ENCODE data around the gene ECE1.
"Not testable (repeated sequence)": the region's sequence is repeated elsewhere in the genome, so short reads cannot be mapped to it uniquely, and the experiment has no call there.

The ECE1 gene

DNA sequence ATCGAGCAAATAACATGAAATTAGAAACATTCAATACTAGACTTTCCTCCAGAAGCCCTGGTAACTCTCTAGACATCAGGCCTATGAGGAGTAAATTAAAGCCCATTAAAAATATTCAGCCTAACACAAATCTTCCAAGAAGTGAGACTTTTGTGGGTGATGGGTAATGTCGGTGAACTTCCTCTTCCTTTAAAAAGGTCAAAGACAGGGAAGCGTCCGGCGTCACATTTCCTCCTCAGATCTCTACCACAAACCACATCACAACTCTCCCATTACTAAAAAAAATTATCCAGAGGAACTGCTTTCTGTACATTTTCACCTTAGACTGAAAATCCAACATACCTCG lies 115.0 kb downstream of the ECE1 start:
- no peak for DNase-seq

DNA sequence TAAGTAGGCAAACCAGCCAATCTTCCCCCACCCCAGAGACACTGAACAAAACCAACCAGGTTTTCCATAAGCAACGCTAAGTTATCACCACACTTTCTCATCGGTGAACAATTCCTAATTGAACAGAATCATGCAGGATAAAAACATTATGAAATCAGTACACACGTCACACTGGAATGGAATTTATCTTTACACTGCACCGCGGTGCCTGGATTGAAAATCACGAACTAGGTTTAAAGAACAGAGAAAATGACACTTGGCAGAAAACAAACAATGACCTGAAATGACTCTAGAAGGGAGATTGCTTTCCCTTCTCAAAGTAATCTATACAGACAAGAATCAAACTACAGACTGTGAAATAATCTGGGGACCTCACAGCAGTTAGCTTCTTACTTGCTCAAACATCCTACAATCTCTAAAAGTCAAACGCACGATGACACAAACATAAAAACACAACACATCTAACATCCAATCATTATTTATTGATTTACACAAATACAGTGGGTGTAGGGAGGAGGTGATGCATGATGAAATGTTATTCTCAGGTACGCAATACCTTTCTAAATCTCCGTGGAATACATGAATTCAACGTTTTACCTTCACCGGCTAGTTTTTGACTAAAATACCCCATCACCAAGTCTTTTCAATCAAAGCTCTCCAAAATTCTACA lies 115.5 kb downstream of the ECE1 start:
- DNase-seq, result no peak

DNA sequence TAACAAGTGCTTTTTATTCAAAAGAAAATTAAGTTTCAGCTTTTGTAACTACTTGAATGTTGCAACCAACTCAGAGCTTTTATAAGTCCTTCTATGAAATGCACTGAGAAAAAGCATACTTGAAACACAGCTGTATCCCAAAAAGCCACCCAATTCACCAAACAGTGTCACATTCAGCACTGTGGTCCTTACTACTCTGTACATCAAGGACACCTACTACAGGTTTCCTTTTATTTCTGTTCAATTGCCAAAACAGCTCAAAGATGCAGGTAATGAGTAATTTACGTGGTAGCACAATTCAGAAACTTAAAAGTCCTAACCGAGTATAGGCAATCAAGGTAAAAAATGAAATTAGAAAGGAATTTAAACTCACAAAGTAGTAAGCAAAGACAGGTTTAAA lies 116.0 kb downstream of the ECE1 start:
- no peak for DNase-seq

DNA sequence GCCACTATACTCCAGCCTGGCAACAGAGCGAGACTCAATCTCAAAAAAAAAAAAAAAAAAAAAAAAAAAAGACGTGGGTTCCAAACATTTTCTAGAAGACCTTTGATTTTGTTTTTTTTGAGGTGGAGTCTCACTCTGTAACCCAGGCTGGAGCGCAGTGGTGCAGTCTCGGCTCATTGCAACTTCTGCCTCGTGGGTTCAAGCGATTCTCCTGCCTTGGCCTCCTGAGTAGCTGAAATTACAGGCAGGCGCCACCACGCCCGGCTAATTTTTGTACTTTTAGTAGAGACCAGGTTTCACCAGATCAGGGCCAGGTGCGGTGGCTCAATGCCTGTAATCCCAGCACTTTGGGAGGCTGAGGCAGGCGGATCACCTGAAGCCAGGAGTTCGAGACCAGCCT lies 117.2 kb downstream of the ECE1 start:
- DNase-seq, result not testable (repeated sequence)

DNA sequence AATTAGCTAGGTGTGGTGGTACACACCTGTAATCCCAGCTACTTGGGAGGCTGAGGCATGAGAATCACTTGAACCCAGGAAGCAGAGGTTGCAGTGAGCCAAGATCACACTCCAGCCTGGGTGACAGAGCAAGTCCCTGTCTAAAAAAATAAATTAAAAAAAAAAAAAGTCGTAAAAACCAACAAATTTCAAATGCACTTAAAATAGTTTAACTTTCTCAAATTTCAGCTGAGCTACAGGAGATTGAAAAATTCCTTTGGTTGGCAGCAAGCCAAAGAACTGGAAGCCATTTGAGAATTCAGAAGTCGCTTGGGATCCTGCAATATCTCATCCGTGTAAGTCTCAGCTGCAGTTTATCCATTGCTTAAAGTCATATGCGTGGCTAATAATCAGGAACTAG lies 119.4 kb downstream of the ECE1 start:
- DNase-seq, result not testable (repeated sequence)

DNA sequence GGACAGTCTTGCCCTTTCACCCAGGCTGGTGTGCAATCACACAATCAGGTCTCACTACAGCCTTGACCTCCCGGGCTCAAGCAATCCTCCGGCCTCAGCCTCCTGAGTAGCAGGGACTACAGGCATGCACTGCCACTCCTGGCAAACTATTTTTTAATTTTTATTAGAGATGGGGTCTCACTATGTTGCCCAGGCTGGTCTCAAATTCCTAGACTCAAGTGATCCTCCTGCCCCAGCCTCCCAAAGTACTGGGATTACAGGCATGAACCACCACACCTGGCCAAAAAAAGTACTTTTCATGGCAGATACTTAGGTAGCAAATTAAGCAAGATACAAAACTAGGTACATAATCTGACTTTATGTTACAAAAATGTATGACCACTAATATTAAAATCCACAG lies 121.8 kb downstream of the ECE1 start:
- DNase-seq, result no peak
